ENCODE results near the gene GLUD1.
"Not testable (repeated sequence)": the region's sequence is repeated elsewhere in the genome, so short reads cannot be mapped to it uniquely, and the experiment has no call there.

GLUD1 gene

DNA sequence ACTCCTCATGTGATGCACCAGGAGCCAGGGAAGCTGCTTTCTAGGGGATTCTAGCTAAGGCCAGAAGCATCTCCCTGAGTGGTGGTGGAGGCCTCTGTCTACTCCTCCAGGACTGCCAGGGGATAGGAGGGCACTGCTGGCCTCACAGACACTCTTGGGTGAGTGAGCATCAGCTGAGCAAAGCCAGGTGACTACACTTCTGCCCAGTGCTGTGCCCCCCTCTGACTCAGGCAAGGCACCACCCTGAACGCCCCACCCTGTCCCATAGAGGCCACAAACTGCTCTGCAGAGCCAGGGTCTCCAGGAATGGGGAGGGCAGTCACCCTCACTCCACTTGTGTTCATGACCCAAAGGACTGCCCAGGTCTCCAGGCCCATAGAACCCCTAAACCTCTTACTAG lies 75.1 kb downstream of the GLUD1 start:
- H3K27ac ChIP-seq; CTCF ChIA-PET; DNase-seq (ENCODE audit: low spot score); POLR2A ChIA-PET (ENCODE audit: low non-redundant PET): not testable (repeated sequence)

DNA sequence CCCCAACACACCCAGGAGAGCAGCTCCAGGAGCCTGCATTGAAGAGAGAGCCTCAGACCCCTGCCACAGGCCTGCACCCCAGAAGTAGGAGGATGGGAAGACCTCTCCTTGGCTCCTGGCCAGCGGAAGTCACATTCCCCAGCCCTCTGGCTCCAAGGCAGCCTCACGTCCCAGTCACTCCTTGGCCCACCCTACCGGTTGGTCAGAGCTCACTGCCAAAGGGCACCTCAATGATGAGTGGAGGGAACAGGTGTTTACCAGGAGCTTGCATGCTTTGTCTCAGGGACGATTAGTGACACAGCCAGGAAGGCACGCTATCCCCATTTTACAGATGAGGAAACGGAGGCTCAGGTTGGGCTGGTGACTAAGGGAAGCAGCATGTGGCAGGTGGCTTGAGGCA lies 75.6 kb downstream of the GLUD1 start:
- H3K27ac ChIP-seq; POLR2A ChIA-PET (ENCODE audit: low non-redundant PET); CTCF ChIA-PET; DNase-seq (ENCODE audit: low spot score): not testable (repeated sequence)

DNA sequence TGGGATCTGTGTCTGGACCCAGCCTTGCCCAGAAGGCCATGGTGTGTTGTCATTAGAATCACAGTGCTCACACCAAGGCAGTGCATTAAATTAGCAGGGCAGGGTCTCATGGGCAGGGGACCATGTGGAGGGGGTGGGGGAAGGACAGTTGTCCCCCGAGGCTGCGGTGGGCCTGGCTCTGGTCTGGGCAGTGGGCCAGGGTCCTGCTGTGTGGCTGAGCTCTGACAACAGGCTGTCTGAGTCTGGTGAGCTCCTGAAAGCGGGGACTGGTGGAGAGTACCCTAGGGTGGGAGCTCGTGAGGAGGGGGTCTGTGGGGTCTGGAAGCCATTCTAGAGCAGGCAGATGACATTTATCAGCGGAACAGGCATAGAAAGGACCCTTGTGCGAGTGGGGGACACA lies 76.5 kb downstream of the GLUD1 start:
- H3K27ac ChIP-seq; POLR2A ChIA-PET (ENCODE audit: low non-redundant PET); DNase-seq (ENCODE audit: low spot score); CTCF ChIA-PET: not testable (repeated sequence)

DNA sequence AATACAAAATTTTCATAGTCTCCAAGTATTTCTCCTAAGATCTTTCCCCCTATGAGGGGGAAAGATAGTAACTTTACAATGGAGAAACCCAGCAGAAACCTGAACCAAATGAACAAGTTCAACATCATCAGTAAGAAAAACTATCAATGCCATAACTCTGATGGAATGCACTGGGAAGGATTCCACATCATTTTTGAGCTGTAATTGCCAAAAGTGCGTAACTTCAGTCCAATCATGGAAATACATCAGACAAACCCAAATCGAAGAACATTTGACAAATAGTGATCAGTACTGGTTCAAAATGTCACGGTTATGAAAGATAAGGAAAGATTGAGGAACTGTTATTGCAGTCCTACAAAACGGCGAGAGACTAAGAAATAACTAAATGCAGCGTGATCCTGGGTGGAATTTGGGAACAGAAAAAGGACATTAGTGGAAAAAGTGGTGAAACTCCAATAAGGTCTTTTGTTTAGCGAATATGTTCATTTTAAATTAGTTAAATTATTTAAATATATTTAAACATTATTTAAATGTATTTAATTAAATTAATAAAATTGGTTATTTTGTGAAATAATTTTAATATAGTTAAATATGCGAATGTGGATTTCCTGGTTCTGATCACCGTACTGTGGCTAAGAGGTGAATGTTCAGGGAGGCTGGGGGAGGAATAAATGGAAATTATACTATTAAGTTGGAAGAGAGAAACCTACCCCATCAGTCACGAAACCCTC lies 79.5 kb downstream of the GLUD1 start:
- CTCF ChIA-PET = interaction anchor here (0.7 kb wide), 1 partner anchor 499 kb away, joined by 3 read pairs; no protein-coding TSS in a partner anchor
- POLR2A ChIA-PET (ENCODE audit: low non-redundant PET); H3K27ac ChIP-seq; DNase-seq (ENCODE audit: low spot score): not testable (repeated sequence)

DNA sequence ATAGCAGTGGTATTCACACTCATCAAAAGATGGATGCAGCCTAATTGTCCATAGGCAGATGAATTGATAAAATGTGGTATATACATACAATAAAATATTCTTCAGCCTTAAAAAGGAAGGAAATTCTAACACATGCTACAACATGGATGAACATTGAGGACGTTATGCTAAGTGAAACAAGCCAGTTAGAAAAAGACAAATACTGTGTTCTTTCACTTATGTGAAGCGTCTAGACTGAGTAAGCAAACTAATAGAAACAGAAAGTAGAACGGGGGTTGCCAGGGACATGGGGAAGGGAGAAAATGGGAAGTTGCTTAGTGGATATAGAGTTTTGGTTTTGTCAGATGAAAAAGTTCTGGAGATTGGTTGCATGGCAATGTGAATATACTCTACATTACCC lies 81.1 kb downstream of the GLUD1 start:
- POLR2A ChIA-PET (ENCODE audit: low non-redundant PET); DNase-seq (ENCODE audit: low spot score); H3K27ac ChIP-seq; CTCF ChIA-PET: not testable (repeated sequence)

DNA sequence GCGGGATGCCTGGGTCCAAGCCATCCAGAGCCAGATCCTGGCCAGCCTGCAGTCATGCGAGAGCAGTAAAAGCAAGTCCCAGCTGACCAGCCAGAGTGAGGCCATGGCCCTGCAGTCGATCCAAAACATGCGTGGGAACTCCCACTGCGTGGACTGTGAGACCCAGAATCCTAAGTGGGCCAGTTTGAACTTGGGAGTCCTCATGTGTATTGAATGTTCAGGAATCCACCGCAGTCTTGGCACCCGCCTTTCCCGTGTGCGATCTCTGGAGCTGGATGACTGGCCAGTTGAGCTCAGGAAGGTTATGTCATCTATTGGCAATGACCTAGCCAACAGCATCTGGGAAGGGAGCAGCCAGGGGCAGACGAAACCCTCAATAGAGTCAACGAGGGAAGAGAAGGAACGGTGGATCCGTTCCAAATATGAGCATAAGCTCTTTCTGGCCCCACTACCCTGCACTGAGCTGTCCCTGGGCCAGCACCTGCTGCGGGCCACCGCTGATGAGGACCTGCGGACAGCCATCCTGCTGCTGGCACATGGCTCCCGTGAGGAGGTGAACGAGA lies 85.4 kb downstream of the GLUD1 start:
- DNase-seq (ENCODE audit: low spot score); H3K27ac ChIP-seq; POLR2A ChIA-PET (ENCODE audit: low non-redundant PET): not testable (repeated sequence)
- CTCF ChIA-PET = interaction anchor here (0.7 kb wide), 1 partner anchor 44 kb away, joined by 4 read pairs; no protein-coding TSS in a partner anchor

DNA sequence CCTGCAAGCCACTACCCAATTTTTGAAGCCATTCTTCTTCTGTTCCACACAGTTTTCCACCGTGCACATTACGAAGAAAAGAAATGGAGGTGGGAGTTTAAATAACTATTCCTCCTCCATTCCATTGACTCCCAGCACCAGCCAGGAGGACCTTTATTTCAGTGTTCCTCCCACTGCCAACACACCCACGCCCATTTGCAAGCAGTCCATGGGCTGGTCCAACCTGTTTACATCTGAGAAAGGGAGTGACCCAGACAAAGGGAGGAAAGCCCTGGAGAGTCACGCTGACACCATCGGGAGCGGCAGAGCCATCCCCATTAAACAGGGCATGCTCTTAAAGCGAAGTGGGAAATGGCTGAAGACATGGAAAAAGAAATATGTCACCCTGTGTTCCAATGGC lies 86.3 kb downstream of the GLUD1 start:
- H3K27ac ChIP-seq; POLR2A ChIA-PET (ENCODE audit: low non-redundant PET): not testable (repeated sequence)
- DNase-seq (ENCODE audit: low spot score) = peak; percentile 14
- CTCF ChIA-PET = interaction anchor here (0.7 kb wide), 1 partner anchor 43 kb away, joined by 4 read pairs; no protein-coding TSS in a partner anchor

DNA sequence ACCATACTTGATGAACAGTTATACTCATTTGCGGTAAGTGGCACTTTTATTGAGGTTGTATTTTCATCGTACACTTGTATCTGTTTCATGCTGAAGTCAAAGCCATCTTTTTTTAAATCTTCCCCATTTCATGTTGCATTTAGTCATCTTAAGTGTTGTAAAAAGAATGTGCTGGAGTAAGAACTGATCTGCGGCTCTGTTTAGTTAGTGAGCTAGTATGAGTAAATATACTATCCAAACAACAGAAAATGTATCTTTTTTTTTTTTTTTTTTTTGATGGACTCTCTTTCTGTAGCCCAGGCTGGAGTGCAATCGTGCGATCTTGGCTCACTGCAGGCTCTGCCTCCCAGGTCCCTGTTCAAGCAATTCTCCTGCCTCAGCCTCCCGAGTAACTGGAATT lies 87.0 kb downstream of the GLUD1 start:
- POLR2A ChIA-PET (ENCODE audit: low non-redundant PET); DNase-seq (ENCODE audit: low spot score); H3K27ac ChIP-seq; CTCF ChIA-PET: not testable (repeated sequence)

DNA sequence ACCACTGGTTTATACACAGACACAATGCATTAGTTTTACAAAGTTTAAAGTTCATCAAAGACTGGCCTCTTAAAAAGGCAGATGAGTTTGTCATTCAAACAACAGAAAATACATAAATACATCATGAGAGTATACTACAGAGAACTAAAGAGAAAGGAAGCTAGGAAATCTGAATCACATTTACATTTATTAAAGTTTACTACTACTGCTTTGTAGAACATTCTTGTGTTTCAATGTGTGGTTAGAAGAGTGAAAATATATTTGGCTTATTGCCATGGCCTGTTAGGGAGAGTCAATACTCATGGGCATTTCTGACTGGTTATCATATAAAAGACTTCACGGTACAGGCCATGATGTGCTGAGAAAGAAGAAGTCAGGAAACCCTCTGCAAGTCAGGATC lies 87.5 kb downstream of the GLUD1 start:
- POLR2A ChIA-PET (ENCODE audit: low non-redundant PET); CTCF ChIA-PET; H3K27ac ChIP-seq; DNase-seq (ENCODE audit: low spot score): not testable (repeated sequence)

DNA sequence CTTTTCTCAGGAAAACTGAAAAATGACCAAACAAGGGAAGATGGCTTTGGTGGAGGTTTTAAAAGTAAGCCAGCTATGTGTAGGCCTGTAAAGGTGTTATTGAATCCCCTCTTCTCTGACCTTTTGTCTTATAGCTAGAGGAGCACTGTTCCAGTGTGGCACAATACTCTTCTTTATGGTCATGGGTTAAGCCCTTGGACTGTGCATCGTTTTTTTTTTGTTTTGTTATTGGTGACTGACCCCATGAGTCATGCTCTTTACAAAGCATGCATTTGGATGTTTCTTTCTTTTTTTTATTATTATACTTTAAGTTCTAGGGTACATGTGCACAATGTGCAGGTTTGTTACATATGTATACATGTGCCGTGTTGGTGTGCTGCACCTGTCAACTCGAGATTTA lies 94.2 kb downstream of the GLUD1 start:
- H3K27ac ChIP-seq = no peak overlapping the region
- CTCF ChIA-PET = interaction anchor here (0.6 kb wide), 1 partner anchor 166 kb away, joined by 4 read pairs; no protein-coding TSS in a partner anchor
- DNase-seq (ENCODE audit: low spot score) = no peak
- POLR2A ChIA-PET (ENCODE audit: low non-redundant PET) = no interaction called here
- TF ChIP-seq, protein P1, sequence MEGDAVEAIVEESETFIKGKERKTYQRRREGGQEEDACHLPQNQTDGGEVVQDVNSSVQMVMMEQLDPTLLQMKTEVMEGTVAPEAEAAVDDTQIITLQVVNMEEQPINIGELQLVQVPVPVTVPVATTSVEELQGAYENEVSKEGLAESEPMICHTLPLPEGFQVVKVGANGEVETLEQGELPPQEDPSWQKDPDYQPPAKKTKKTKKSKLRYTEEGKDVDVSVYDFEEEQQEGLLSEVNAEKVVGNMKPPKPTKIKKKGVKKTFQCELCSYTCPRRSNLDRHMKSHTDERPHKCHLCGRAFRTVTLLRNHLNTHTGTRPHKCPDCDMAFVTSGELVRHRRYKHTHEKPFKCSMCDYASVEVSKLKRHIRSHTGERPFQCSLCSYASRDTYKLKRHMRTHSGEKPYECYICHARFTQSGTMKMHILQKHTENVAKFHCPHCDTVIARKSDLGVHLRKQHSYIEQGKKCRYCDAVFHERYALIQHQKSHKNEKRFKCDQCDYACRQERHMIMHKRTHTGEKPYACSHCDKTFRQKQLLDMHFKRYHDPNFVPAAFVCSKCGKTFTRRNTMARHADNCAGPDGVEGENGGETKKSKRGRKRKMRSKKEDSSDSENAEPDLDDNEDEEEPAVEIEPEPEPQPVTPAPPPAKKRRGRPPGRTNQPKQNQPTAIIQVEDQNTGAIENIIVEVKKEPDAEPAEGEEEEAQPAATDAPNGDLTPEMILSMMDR (conservative IDR thresholded peaks at IDR 0.05; ENCODE audit: low read depth) = no peak
